Suprapubic skin (tissue), 4 donors: ENCODE results near the gene IL27RA.

Source experiments
- CTCF ChIP-seq, 2 donors: fragments of 200-600 bp in 1 of 2; fragments of 450-650 bp in 1 of 2; sonication (generic) in 1 of 2; IDR thresholded peaks; one replicate each; pipeline ENCODE4 v1.5.1; 2016 to 2019; ENCODE audit warnings: antibody characterized with exemption in 2 of 2, mild to moderate bottlenecking in 1 of 2, moderate library complexity in 1 of 2
- POLR2A ChIP-seq, 2 donors: fragments of 450-650 bp; IDR thresholded peaks; one replicate each; pipeline ENCODE4 v1.6.1; 2017; ENCODE audit warnings: antibody characterized with exemption in 2 of 2, mild to moderate bottlenecking in 2 of 2, moderate library complexity in 2 of 2
- POLR2AphosphoS5 ChIP-seq, 3 donors: sonication (generic); formaldehyde crosslinking; IDR thresholded peaks; one replicate each; pipeline ENCODE4 v1.6.1; 2017; ENCODE audit warnings: antibody characterized with exemption in 3 of 3

GRCh38 chr19:14002571-14003250 is 28.9 kb upstream of the IL27RA start:
- TF ChIP-seq CTCF (IDR thresholded peaks at IDR 0.05), result no peak
- no peak for TF ChIP-seq POLR2A (IDR thresholded peaks at IDR 0.05)
- no peak for TF ChIP-seq POLR2AphosphoS5 (IDR thresholded peaks at IDR 0.05)
